ENCODE data around the gene SLC35F4. TPM values are rescaled to one million over a fixed set of nuclear protein-coding genes. Genes with fewer than 3 reads are reported as not detected.

SLC35F4 gene
- total RNA-seq, 1 experiment from 2014 or later = not detected

DNA sequence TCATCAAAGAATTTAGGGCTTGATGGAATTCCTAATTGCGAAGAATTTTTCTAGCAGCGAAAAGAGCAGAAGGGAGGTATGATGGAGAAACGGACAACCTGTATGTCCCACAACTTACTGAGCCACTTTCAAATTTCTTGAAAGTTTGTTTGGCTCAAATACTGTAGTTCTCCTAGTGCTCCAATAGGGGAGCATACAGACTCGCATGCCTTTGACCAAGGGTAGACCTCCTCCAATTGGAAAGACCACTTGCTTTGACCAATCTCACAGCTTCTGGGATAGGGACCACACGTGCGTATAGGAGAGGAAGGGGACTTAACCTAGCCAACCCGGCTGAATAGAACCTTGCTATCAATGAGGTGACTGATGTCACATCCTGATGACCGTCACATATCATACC is 28.6 kb downstream of the SLC35F4 start:
- no TSS peak for BruUV-seq (replicated peaks)
- no peaks in the 10 kb centered on the region for H3K9me3 Mint-ChIP-seq (ENCODE audit: unreplicated experiment)
- no peak for DNase-seq
- intact Hi-C loops (cut with micrococcal nuclease; ENCODE audit: unreplicated experiment) = no loop called here
- H3K36me3 Mint-ChIP-seq (ENCODE audit: insufficient read depth, unreplicated experiment) = no peaks in the 10 kb centered on the region
- CTCF ChIA-PET = no interaction called here
- Histone ChIP-seq H3K27me3 (replicated peaks; ENCODE audit: control insufficient read depth, insufficient read depth, low read length) (no peaks in the 10 kb centered on the region; the same call in 1 of the 2 replicates), H3K9me3 (no peaks in the 10 kb centered on the region), H3K4me3 (ENCODE audit: low read depth, low read length) (no peak overlapping the region), H3K4me1 (no peaks in the 10 kb centered on the region), H3K36me3 (ENCODE audit: control insufficient read depth, insufficient read depth, low read length) (no peaks in the 10 kb centered on the region)
- no peaks in the 10 kb centered on the region for H3K4me1 Mint-ChIP-seq (ENCODE audit: low read depth, unreplicated experiment)
- no peak for TF ChIP-seq CTCF (IDR thresholded peaks at IDR 0.05; ENCODE audit: insufficient read depth in 1 of 2, low read depth in 1 of 2, low read length in 1 of 2, severe bottlenecking in 1 of 2, unreplicated experiment in 1 of 2)
- no peak overlapping the region for H3K4me3 Mint-ChIP-seq (ENCODE audit: unreplicated experiment)
- POLR2A ChIA-PET = no interaction called here
- H3K27me3 Mint-ChIP-seq (ENCODE audit: insufficient read depth, unreplicated experiment) = peaks cover 11% of the 10 kb centered on the region
- no peak overlapping the region for H3K27ac Mint-ChIP-seq (ENCODE audit: unreplicated experiment)

DNA sequence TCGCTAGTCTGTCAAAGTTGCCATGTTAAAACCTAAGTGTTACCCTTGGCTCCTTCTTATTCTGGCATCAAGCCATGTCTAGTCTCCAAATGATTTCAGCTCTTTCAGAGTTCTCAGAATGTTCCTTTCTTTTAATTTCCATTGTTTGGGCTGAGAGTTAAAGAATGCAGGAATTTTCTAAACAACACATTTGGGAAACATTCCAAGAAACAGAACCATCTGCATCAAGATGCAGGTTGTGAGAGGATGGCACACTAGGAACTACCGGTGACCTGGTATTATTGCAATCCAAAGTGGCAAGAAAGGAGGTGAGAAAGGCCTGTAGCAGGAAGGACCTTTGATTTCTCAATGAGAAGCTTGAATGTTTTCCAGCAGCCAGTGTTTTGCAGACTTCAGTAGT is 30.1 kb downstream of the SLC35F4 start:
- no peak overlapping the region for H3K27ac Mint-ChIP-seq (ENCODE audit: unreplicated experiment)
- BruUV-seq (replicated peaks) = no TSS peak
- POLR2A ChIA-PET = no interaction called here

GRCh38 chr14:57834961-57835360 is 30.9 kb downstream of the SLC35F4 start:
- Mint-ChIP-seq H3K4me3 (ENCODE audit: unreplicated experiment) (no peak overlapping the region), H3K36me3 (ENCODE audit: insufficient read depth, unreplicated experiment) (no peaks in the 10 kb centered on the region), H3K27ac (ENCODE audit: unreplicated experiment) (no peak overlapping the region), H3K9me3 (ENCODE audit: unreplicated experiment) (no peaks in the 10 kb centered on the region), H3K27me3 (ENCODE audit: insufficient read depth, unreplicated experiment) (peaks cover 11% of the 10 kb centered on the region), H3K4me1 (ENCODE audit: low read depth, unreplicated experiment) (no peaks in the 10 kb centered on the region)
- POLR2A ChIA-PET = no interaction called here
- BruUV-seq (replicated peaks) = no TSS peak
- no peaks in the 10 kb centered on the region for H3K9me3 ChIP-seq
- H3K4me3 ChIP-seq (ENCODE audit: low read depth, low read length) = no peak overlapping the region
- no peak for DNase-seq
- intact Hi-C loops (cut with micrococcal nuclease; ENCODE audit: unreplicated experiment) = no loop called here
- no peaks in the 10 kb centered on the region for H3K4me1 ChIP-seq
- H3K27me3 ChIP-seq (replicated peaks; ENCODE audit: control insufficient read depth, insufficient read depth, low read length) = no peaks in the 10 kb centered on the region; the same call in none of the 2 replicates
- CTCF ChIA-PET = no interaction called here
- no peak for TF ChIP-seq CTCF (IDR thresholded peaks at IDR 0.05; ENCODE audit: insufficient read depth in 1 of 2, low read depth in 1 of 2, low read length in 1 of 2, severe bottlenecking in 1 of 2, unreplicated experiment in 1 of 2)
- no peaks in the 10 kb centered on the region for H3K36me3 ChIP-seq (ENCODE audit: control insufficient read depth, insufficient read depth, low read length)

More for the DNA sequence above, 30.1 kb downstream of the SLC35F4 start:
- H3K4me1 Mint-ChIP-seq (ENCODE audit: low read depth, unreplicated experiment) = no peaks in the 10 kb centered on the region
- Histone ChIP-seq H3K4me1 (no peaks in the 10 kb centered on the region), H3K4me3 (ENCODE audit: low read depth, low read length) (no peak overlapping the region), H3K9me3 (no peaks in the 10 kb centered on the region), H3K36me3 (ENCODE audit: control insufficient read depth, insufficient read depth, low read length) (no peaks in the 10 kb centered on the region), H3K27me3 (replicated peaks; ENCODE audit: control insufficient read depth, insufficient read depth, low read length) (no peaks in the 10 kb centered on the region; the same call in none of the 2 replicates)
- no peaks in the 10 kb centered on the region for H3K9me3 Mint-ChIP-seq (ENCODE audit: unreplicated experiment)
- no peak for TF ChIP-seq CTCF (IDR thresholded peaks at IDR 0.05; ENCODE audit: insufficient read depth in 1 of 2, low read depth in 1 of 2, low read length in 1 of 2, severe bottlenecking in 1 of 2, unreplicated experiment in 1 of 2)
- DNase-seq = no peak
- H3K27me3 Mint-ChIP-seq (ENCODE audit: insufficient read depth, unreplicated experiment) = peaks cover 11% of the 10 kb centered on the region
- H3K4me3 Mint-ChIP-seq (ENCODE audit: unreplicated experiment) = no peak overlapping the region
- H3K36me3 Mint-ChIP-seq (ENCODE audit: insufficient read depth, unreplicated experiment) = no peaks in the 10 kb centered on the region
- intact Hi-C loops (cut with micrococcal nuclease; ENCODE audit: unreplicated experiment) = no loop called here
- CTCF ChIA-PET = no interaction called here

All from Caco-2 (cell line).